SIG-M5 treated with dmso at 0.1 percent for 504 hours (cell line): ENCODE measurements around the gene TRAPPC3L.

ENCODE experiments used
- DNase-seq: peaks from one replicate; lab custom pipeline; 2025; ENCODE audit not compliant: unreplicated experiment; lab: John Stamatoyannopoulos, UW

The TRAPPC3L gene

GRCh38 chr6:116468293-116468692 is 77.2 kb downstream of the TRAPPC3L start:
- DNase-seq, result no peak

- DNase-seq, result no peak
Observed at GRCh38 chr6:116467514-116467913, 78.0 kb downstream of the TRAPPC3L start.

DNA sequence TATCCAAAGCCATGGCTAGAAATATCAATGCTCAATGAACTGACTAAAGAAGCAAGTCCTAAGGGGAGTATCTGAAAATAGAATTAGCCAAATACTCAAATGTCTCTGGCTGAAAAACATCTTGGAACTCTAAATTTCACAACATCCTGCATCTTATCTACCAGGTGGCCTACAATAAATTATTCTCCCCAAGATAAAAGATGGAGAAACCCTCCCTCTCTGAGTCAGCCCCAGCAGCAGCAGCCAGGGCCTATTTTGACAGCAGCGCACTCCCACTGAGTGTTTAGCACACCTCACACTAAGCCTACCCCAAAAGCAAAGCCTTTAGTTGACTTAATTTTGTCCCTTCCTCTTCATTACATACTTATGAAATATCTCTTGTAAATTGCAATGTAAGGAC is 78.4 kb downstream of the TRAPPC3L start:
- no peak for DNase-seq

DNA sequence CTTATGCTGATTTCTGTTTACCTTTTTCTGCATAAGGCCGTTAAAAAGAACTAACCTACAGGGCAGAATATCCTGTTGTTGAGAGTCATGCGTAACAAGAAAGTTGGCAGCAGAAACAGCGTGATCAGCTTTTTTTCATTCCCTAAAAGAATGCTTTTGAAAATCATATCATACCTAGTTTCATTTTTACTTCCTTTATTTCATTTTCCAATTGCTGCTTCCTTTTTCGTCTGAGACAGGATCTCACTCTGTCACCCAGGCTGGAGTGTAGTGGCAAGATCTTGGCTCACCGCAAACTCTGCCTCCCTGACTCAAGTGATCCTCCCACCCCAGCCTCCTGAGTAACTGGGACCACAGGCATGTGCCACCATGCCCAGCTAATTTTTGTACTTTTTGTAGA is 80.2 kb downstream of the TRAPPC3L start:
- DNase-seq, result peak; percentile 71

DNA sequence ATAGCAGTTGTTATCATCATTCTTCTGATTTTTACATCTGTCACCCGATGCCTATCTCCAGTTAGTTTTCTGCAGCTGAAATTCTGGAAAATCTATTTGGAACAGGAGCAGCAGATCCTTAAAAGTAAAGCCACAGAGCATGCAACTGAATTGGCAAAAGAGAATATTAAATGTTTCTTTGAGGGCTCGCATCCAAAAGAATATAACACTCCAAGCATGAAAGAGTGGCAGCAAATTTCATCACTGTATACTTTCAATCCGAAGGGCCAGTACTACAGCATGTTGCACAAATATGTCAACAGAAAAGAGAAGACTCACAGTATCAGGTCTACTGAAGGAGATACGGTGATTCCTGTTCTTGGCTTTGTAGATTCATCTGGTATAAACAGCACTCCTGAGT is 82.2 kb downstream of the TRAPPC3L start:
- no peak for DNase-seq

DNA sequence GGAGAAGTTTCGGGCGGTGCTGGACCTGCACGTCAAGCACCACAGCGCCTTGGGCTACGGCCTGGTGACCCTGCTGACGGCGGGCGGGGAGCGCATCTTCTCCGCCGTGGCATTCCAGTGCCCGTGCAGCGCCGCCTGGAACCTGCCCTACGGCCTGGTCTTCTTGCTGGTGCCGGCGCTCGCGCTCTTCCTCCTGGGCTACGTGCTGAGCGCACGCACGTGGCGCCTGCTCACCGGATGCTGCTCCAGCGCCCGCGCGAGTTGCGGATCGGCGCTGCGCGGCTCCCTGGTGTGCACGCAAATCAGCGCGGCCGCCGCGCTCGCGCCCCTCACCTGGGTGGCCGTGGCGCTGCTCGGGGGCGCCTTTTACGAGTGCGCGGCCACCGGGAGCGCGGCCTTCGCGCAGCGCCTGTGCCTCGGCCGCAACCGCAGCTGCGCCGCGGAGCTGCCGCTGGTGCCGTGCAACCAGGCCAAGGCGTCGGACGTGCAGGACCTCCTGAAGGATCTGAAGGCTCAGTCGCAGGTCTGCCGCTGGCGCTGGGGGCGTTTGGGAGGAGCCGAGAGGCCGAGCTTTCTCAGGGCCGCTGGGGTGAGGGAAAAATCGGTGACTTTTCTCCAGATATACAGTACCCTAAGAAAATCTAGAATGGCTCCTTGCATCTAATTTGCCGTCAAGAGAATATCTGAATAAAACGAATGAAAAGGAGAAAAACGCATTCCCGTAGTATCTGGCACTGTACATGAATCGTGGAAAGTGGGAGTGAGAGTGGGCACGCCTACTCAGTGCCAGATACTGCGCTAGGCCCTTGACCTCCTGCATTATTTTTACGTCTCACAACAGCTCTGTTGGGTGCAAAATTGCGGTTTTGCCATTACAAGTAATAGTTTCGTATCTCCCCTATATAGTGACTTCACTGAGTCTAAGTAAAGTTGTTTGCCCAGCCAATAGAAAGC is 83.3 kb downstream of the TRAPPC3L start:
- no peak for DNase-seq

DNA sequence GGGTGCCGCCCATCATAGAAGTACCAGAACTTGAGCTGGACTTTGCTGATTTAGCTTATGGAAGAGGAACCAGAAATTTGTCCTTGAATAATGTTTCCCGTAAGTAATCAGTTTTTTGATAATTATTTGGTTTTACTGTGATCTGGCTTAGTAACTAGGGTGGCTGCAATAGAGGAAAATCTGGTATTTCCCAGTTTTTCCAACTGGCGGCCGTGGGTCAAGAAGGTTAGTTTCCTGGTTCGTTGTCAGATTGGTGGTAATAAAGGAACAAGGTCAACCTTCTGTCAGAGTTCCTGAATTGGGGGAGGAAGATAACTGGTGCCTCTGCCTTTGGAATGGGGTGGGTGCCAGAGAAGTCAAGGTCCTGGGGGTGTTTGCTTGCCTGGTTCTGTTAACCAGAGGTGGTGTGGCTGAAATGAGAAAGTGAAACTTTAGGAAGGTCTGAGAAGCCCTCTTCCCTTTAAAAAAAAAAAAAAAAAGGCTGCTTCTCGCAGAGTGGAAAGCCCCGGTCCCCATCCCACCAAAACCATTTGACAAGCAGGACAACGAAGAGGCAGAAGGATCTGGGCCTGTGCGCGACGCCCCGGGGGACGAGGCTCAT is 84.1 kb downstream of the TRAPPC3L start, which contains the start of gene CALHM6:
TSS of gene CALHM6 (plus strand) at position 45 of the 601 bp plus-strand sequence. CDS start at position 600, 555 bp downstream.
- DNase-seq, result no peak

DNA sequence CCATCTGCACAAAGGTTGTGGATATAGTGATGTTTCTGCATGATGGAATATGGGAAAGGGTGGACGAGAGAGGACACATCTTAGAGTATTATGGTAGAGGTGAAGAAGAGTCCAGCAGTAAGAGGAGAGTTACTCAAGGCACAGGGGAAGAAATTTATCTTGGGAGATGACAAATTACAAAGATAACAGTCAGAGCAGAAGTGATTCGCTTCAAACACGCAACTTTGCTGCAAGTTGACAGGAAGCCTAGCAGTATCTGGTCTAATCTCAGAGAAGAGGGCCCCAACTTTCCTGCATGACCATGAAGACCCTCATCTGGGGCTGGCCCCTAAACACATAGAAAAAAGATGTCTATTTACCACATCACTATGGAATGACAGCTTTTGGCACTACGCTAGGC is 85.6 kb downstream of the TRAPPC3L start:
- DNase-seq, result no peak

DNA sequence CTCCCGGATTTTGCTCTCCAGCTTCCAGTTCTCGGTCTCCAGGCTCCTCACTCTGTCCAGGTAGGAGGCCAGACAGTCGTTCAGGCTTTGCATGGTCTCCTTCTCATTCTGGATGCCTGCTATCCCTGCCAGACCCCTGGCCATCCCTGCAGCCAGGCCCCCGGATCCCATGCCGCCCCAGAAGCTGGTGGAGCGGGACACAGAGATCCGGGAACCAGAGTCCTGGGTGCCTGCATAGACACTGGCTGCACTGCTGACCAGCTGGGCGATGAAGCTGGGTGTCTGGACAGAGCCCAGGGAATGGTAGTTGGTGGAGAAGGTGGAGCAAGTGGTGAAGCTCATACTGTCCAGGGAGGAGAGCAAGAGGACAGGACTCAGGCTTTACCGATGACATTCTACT is 87.2 kb downstream of the TRAPPC3L start:
- no peak for DNase-seq

- DNase-seq, result no peak
Observed at GRCh38 chr6:116456927-116457326, 88.6 kb downstream of the TRAPPC3L start.

GRCh38 chr6:116456106-116456505 is 89.4 kb downstream of the TRAPPC3L start:
- no peak for DNase-seq

GRCh38 chr6:116452531-116452930 is 93.0 kb downstream of the TRAPPC3L start:
- DNase-seq, result no peak

DNA sequence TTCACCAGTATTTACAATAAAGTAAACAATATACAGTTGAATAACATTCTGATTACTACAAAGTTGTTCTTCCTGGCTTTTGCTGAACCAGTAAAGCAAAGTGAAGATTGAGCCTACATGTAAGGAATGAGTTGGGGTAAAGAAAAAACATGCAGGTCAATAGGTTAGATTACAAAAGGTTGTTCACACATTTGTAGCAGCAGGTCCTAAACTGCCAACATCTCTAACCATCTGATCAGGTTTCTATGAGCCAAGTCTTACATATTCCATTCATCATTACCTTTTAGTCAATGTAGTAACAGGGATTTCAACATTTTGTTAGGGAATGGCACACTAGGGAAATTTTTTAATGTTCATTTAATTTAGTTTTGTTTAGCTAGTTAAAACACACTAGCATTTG is 93.6 kb downstream of the TRAPPC3L start:
- no peak for DNase-seq

GRCh38 chr6:116450769-116451740 is 94.4 kb downstream of the TRAPPC3L start:
- DNase-seq, result peak; percentile 70

DNA sequence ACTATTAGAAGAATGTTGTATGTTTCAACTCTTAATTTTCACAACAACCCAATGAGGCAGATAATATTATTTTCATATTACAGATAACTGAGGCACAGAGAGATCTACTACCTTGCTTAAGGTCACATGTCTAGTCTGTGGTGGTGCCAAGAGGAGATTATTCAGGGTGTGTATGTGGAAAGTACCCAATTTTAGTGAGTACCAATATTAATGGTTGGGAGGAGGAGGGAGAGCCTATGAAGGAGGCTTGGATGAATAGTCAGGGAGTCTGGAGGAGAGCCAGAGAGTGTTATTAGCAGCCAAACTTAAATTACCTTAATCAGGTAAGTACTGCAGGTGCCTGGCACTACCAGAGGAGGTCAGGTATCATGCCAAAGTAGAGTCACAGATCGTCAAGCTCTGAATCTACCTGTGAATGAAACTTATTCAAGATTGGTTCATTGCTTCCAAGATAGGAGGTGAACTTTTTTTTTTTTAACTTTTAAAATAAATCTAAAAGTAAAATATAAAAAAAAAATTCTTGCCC is 95.2 kb downstream of the TRAPPC3L start:
- DNase-seq, result no peak

- DNase-seq, result no peak
Observed at GRCh38 chr6:116449565-116449964, 95.9 kb downstream of the TRAPPC3L start.

GRCh38 chr6:116447496-116448011 is 97.9 kb downstream of the TRAPPC3L start:
- DNase-seq, result peak; percentile 57

DNA sequence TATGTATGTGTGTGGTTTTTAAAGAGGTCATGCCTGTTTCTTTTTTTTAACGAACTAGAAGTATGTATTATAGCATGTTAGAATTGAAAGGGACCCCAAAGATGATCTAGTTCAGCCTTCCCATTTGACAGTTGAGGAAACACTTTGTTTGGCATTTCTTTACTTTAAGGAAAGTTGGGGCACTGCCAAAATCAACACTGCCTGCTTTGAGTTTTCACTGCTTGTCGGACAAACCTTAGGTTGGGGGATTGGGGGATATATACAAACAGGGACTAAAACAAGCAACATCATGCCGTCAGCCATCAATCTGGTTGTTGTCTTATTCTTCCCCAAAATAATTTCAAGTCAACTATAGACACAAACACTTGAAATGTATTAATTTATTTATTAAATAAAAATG is 98.4 kb downstream of the TRAPPC3L start:
- no peak for DNase-seq

DNA sequence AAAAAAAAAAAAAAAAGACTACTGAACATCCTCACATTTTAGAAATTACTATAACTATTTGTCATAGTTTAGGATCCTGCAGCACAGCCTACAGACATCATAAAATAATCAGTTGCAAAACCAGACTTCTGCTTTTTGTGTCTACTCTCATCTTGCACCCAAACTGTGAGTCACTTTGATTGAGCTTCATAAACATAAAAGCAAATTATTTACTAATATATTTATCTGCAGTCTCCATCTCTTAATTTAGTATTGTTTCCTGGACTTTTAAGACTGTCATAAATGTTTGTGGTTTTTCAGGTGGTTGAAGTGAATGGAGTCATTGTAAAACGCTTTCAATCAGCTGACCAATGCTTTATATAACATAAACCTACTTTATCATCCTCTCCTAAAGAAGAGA is 99.1 kb downstream of the TRAPPC3L start:
- DNase-seq, result peak; percentile 40

GRCh38 chr6:116445102-116445501 is 100.4 kb downstream of the TRAPPC3L start:
- no peak for DNase-seq
